Suppressor macrophage treated with lipopolysaccharide for 4 hours (primary cell): ENCODE measurements around the gene BLOC1S3.

Source experiments
- DNase-seq: peaks from one replicate; pipeline ENCODE4 v3.0.0-alpha.2; 2020

BLOC1S3 gene

DNA sequence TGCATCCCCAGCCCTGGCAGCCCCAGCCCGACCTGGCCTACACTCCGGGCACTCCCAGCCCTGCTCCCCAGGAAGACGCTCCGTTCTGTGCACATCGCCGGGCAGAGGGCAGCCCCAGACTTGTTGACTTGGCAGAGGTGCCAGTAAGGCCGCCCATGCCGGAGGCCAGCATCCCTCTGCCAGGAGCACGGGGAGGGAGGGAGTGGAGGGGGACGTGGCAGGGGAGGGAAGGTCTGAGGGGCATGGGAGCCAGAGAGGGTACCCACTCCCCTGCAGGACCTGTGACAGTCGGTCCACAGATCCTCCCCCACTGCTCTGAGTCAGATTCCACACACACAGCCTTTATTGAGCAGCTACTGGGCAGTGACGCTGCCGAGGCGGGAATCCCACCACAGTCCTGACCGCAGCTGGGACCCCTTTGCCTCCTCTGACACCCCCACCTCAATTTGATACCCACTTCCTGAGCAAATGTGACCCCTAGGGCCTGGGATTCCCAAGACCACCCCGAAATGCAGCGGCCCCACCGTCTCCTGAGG is 15.9 kb upstream of the BLOC1S3 start:
- no peak for DNase-seq

- no peak for DNase-seq
Observed at GRCh38 chr19:45163156-45163555, 15.4 kb upstream of the BLOC1S3 start.

DNA sequence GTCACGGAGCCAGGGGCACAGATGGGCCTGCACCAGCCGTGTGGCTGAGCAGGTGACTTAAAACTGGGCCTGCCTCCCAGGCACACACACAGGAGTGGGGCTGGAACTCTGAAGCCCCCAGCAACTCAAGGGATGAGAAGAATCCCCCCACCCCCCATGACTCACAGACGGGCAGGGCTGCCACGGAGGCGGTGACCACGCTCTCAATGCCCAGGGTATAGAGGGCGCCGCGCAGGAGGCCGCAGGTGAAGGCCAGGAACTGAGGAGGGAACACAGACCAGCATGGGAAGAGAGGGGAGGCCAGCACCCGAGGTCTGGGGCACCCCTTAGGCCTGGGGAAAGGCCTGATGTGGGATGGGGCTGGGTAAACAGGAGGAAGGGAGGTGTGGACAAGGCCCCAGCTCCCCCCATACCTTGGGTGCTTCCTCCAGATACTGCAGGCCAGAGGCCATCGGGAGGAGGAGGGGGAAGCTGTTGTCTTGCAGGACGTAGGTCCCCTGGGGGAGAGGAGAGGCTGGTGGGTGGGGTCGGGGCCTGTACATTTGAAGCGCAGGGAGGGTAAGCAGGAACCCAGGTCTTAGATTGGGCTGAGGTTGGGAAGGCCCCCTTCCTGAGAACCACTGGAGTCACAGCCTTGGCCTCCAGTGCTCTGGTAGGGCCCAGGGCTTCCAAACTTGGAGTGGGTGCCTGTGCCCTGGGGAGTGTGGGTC is 14.7 kb upstream of the BLOC1S3 start:
- no peak for DNase-seq

- DNase-seq = peak; percentile 92
Observed at GRCh38 chr19:45164577-45165335, 13.8 kb upstream of the BLOC1S3 start.

- no peak for DNase-seq
Observed at GRCh38 chr19:45166723-45167252, 11.8 kb upstream of the BLOC1S3 start.

DNA sequence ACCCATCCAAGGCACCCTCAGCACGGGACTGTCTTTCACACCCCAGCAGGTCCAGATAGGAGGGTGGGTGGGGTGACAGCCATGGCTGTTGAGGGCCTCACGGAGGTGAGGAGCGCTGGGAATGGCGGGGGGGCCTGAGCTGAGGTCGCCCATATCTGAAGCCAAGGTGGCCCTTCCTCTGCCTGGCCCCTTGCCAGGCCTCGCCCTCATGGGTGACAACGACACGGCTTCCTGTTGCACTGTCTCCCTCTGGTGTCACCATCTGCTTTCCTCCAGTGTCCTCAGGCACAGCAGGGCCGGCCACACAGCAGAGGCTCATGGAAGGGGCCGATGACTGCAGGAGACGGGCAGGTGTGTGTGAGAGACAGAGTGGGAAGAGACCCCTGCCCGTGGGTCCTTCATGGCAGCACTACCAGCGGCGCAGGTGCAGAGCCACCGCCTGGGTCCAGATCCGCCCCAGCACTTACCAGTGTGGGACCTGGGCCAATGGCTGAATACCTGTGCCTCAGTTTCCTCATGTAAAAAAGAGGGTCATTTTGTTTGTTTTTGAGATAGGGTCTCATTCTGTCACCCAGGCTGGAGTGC is 9.7 kb upstream of the BLOC1S3 start:
- no peak for DNase-seq

DNA sequence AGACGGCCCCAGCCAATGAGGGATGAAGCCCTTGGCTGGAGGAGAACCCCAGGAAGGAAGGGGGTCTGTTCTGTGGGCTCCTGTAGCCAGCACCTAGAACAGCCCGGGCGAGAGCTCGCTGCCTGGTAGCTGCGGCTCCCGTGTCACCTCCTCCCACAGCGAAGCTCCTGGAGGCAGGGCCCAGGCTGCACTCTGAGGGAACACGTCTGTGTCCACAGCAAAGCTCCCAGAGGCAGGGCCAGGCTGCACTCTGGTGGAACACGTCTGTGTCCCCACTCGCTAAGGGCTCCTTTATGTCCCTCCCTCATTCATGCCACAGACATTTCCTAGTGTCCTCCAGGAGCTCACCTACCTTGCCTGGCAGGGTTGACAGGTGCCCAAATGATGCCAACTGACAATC is 9.0 kb upstream of the BLOC1S3 start:
- no peak for DNase-seq

DNA sequence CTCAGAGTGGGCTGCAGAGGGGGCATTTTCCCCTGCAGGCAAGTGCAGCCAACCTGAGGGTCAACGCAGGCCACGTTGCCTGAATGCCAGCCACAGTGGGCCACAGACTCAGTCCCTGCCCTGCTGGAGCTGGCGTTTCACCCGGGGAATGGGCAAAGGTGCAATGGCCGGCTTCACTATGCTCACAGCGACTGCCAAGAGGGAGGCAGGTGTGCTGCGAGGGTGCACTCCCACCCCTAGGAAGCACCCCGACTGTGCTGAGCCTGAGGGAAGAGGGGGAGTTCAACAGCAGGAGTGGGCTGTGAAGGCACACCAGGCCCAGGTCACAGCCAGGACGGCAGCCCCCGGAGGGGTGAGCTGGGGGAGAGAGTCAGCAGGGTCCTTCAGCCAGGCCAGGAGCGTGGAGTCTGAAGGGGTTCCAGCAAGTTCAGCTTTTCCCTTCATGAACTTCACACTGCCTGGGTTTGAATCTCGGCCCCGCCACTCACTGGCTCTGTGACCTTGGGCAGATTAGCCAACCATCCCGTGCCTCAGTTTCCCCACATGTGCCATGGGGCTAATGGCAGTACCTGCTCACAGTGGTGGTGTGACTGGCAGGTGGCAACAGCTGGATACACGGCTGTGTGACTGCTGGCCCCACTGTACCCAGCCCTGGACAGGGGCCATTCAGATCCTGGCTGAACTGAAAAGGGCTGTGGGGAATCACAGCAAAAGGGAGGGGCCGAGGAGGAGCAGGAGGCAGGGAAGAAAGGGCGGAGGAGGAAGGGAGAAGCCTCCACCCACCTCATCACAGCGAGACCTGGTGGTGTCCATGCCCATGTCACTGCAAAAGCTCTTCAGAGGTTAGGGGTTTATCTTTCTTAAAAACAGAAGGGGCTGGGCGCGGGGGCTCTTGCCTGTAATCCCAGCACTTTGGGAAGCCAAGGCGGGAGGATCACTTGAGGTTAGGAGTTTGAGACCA is 8.2 kb upstream of the BLOC1S3 start:
- DNase-seq = no peak

DNA sequence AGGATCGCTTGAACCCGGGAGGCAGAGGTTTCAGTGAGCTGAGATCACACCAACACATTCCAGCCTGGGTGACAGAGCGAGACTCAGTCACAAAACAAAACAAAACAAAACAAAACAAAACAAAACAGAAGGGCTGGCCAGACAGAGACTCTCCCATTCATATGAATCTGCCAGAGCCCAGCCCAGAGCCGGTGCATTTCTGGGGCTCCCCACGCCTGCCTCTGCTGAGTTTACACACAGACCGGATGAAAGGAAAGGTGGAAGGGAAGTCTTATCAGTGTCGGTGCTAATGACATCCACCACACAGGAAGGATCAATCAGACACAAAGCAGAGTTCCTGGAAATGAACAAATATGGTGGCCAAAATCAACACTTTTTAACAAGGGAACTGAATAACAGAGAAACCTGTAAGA is 7.4 kb upstream of the BLOC1S3 start:
- no peak for DNase-seq

- no peak for DNase-seq
Observed at GRCh38 chr19:45172173-45172572, 6.4 kb upstream of the BLOC1S3 start.

DNA sequence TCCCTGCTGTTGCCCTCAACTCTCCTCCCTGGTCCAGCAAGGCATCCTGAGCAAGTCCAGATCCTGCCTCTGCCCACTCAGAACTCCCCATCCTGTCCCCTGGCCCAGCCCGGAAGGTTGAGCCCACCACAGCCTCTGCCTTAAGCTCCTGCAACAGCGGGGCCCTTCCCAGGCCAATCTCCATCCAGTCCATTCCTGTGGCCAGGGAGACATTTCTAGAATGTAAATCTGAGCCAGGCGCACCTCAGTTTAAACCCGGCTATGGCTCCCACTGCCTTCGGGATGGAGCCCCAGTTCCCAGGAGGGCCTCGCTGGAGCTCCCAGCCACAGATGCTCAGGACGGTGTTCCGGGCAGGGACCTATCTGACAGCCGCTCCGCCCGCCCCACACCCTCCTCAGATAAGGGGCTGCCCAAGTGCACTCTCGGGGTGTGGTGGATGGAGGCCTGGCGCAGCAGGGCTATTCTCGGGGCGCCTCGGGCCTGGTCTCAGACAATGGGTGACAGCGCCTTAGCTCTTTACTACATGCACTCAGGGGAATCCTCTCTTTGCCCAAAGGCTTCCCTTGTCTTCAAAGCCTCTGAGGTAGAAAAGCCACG is 5.9 kb upstream of the BLOC1S3 start:
- DNase-seq = no peak

DNA sequence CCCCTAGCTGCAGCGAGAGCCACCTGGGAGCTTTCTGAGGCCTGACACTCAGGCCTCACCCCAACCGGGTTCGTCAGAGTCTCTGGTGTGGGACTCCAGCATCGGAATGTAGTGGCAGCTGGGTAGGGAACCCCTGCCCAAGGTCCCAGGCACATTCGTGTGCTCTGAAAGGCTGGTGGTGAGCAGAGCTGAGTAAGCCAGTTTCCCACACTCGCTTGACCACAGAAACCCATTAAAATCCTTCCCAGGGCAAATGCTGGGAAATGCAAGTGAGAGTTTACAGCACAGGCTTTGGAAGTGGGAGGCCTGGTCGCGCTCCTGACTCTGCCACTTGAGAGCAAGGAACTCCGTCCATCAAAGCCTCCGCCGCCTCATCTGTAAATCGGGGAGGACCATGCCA is 4.8 kb upstream of the BLOC1S3 start:
- peak; percentile 31 for DNase-seq

- DNase-seq = peak; percentile 69
Observed at GRCh38 chr19:45175515-45176345, 2.9 kb upstream of the BLOC1S3 start.

DNA sequence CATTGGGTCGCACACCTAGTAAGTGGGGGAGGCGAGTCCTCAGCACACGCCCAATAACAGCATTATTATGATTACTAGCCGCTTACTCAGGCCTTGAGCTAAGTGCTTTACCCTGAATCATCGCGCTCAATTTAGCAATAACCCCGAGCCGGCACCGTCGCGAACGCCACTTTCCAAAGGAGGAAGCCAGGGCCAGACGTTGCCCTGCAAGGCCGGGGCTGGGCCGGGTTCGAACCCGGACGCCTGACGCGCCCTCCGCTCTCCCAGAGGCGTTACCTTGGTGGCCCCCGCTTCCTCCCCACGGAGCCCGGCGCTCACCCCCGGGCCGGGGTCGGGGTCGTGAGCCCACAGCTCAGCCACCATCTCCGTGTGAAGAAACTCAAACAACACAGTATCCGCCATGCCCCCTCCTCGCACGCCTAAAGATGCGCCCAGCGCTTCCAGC is 745 bp upstream of the BLOC1S3 start, which contains the start of gene TRAPPC6A:
Gene TRAPPC6A, minus strand, starts transcription at position 421 of the 445 bp plus-strand sequence. Its CDS starts 19 bp downstream, at position 402.
- peak; percentile 93 for DNase-seq

DNA sequence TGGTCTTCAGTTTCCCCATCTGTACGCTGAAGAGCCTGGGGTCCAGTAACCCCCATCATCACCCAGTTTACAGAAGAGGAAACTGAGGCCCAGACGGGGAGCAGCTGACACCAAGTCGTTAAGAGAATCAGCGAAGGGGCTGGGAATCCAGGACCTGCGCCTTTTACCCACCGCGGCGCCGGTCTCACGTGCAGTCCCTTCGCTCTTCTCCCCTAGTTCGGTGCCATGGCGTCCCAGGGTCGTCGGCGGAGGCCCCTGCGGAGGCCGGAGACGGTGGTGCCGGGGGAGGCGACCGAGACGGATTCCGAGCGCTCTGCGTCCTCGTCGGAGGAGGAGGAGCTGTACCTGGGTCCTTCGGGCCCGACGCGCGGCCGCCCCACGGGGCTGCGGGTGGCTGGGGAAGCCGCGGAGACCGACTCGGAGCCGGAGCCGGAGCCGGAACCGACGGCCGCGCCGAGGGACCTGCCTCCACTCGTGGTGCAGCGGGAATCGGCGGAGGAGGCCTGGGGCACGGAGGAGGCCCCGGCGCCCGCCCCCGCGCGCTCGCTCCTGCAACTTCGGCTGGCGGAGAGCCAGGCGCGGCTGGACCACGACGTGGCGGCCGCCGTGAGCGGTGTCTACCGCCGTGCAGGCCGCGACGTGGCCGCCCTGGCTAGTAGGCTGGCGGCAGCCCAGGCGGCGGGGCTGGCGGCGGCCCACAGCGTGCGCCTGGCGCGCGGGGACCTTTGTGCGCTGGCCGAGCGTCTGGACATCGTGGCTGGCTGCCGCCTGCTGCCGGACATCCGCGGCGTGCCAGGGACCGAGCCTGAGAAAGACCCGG is 698 bp downstream of the BLOC1S3 start:
- peak; percentile 69 for DNase-seq

GRCh38 chr19:45179892-45180370 is 1.3 kb downstream of the BLOC1S3 start:
- DNase-seq = no peak

DNA sequence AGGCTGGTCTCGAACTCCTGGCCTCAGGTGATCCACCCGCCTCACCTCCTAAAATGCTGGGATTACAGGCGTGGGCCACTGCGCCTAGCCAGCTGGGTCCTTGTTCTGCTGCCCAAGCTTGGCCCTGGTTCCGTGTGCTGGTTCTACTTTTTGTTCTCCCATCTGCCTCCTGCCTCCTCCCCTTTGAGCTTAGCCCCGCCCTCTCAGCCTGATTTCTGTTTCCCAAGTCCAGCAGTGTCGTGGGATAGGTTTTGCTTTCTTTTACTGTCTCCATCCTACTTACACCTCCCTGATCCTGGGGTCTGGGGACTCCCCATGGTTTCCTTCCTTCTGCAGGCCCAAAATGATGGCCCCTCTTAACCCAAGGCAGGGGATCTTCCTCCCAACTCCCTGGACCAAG is 2.4 kb downstream of the BLOC1S3 start:
- DNase-seq = peak; percentile 92

- DNase-seq = no peak
Observed at GRCh38 chr19:45182758-45183157, 4.2 kb downstream of the BLOC1S3 start.

- no peak for DNase-seq
Observed at GRCh38 chr19:45184115-45184514, 5.5 kb downstream of the BLOC1S3 start.
